Fibroblast of the aortic adventitia (primary cell): Measurements from ENCODE around the gene SPINDOC. TPM values are rescaled to one million over a fixed set of nuclear protein-coding genes. Genes with fewer than 3 reads are reported as not detected.

Experiments used
- DNase-seq: peaks from one replicate; pipeline ENCODE4 v3.0.0-alpha.2; 2010; ENCODE audit warnings: low read depth
- H3K4me3 ChIP-seq: 2 replicates; pipeline ENCODE4 v1.5.1; 2011; ENCODE audit warnings: low read depth, mild to moderate bottlenecking, control low read depth, low read length, moderate library complexity
- CTCF ChIP-seq: IDR thresholded peaks from 2 replicates; pipeline ENCODE4 v1.5.1; 2011; ENCODE audit warnings: mild to moderate bottlenecking, low read length, control low read depth, inconsistent platforms; ENCODE audit not compliant: insufficient read depth
- total RNA-seq: library from RNA; depleted of rRNA; stranded (reverse); fragments of >200 nt; gene quantifications from 2 replicates; pipeline ENCODE4 v1.2.3, GENCODE V29; 2012; ENCODE audit warnings: low replicate concordance

SPINDOC gene
- total RNA-seq, 1 donor = 10.1 TPM

GRCh38 chr11:63838678-63839507 is 25.6 kb downstream of the SPINDOC start, which contains the start of gene MARK2:
TSS of gene MARK2 (plus strand) at chr11:63839110. CDS start at chr11:63839507, 397 bp downstream.
- no peak for TF ChIP-seq CTCF
- peak within 1 kb of the TSS; percentile 95 for H3K4me3 ChIP-seq
- DNase-seq = peak; percentile 98

GRCh38 chr11:63839508-63840355 is 26.5 kb downstream of the SPINDOC start:
- no peak for DNase-seq

GRCh38 chr11:63840356-63841060 is 27.3 kb downstream of the SPINDOC start:
- peak overlapping the region; percentile 95 for H3K4me3 ChIP-seq
- peak; percentile 9 for DNase-seq
- no peak for TF ChIP-seq CTCF

More at GRCh38 chr11:63839508-63840355, 26.5 kb downstream of the SPINDOC start:
- H3K4me3 ChIP-seq = peak overlapping the region; percentile 95
- TF ChIP-seq CTCF = no peak

- H3K4me3 ChIP-seq = peak overlapping the region; percentile 95
- DNase-seq = peak; percentile 20
- TF ChIP-seq CTCF = no peak
Measured at GRCh38 chr11:63841554-63841953, 28.3 kb downstream of the SPINDOC start.

GRCh38 chr11:63843041-63843440 is 29.8 kb downstream of the SPINDOC start:
- no peak for TF ChIP-seq CTCF
- no peak overlapping the region for H3K4me3 ChIP-seq
- peak; percentile 23 for DNase-seq

- DNase-seq = no peak
- H3K4me3 ChIP-seq = no peak overlapping the region
- TF ChIP-seq CTCF = no peak
Measured at GRCh38 chr11:63844836-63845235, 31.6 kb downstream of the SPINDOC start.
